ENCODE data around the gene HSPB6.

- no peak for TF ChIP-seq EZH2 (IDR thresholded peaks at IDR 0.05; ENCODE audit: insufficient read depth, poor library complexity, severe bottlenecking)
- TF ChIP-seq EZH2phosphoT487 (IDR thresholded peaks at IDR 0.05; ENCODE audit: insufficient read depth, low read depth) = no peak
These were observed 18.0 kb downstream of the HSPB6 start for GRCh38 chr19:35738887-35739229.

All from GM23248 (cell line).